ENCODE results near the gene BANP.

BANP gene

DNA sequence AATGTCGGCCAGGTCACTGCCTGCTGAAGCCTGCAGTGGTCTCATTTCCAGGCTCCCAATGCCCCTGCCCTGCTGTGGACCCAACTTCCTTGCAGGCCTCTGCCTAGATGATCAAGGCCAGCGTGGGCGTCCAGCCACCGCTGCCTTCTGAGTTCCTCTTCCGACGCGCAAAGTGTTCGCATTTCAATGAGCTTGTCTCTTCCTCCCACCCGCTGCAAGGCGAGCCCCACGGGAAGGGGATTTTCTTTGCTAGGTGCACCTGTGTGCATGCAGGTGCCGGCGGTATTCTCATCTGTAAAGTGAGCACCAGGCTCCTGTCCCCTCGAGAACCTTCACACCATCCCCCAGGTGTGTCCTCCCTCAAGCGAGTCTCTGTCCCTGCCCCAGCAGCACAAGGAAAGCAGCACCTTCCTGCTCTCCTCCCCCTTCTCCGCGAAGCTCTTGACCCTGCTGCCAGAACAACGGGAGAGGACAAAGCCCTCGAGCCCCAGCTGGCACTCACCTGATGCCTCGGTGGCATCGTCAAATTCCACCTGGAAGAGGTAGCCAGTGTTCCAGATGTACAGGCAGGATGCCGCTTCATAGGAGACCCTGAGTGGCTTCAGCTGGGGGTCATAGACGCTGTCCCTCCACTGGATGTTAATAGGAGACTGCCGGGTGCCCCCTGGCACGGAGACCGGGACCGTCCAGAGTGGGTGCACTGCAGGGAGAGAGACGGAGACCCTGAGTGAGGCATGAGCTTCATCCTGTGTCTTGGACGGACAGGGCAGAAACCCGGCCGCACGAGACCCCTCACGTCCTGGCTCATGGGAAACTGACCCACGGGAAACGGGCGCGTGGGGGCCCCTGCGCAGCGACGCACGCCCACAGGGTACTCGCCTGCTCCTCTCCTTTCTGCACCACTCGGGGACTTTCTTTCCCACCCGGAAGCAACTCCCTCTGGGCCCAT lies 24.7 kb upstream of the BANP start:
- no peak overlapping the region for H3K27ac ChIP-seq (ENCODE audit: low read depth, low read length, poor library complexity, severe bottlenecking)
- TF ChIP-seq, protein P1, sequence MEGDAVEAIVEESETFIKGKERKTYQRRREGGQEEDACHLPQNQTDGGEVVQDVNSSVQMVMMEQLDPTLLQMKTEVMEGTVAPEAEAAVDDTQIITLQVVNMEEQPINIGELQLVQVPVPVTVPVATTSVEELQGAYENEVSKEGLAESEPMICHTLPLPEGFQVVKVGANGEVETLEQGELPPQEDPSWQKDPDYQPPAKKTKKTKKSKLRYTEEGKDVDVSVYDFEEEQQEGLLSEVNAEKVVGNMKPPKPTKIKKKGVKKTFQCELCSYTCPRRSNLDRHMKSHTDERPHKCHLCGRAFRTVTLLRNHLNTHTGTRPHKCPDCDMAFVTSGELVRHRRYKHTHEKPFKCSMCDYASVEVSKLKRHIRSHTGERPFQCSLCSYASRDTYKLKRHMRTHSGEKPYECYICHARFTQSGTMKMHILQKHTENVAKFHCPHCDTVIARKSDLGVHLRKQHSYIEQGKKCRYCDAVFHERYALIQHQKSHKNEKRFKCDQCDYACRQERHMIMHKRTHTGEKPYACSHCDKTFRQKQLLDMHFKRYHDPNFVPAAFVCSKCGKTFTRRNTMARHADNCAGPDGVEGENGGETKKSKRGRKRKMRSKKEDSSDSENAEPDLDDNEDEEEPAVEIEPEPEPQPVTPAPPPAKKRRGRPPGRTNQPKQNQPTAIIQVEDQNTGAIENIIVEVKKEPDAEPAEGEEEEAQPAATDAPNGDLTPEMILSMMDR (IDR thresholded peaks at IDR 0.05; ENCODE audit: low read length), result no peak
- no peak for TF ChIP-seq EZH2 (IDR thresholded peaks at IDR 0.05; ENCODE audit: borderline replicate concordance, low read length)
- H3K79me2 ChIP-seq (ENCODE audit: insufficient read depth, low read length), result no peaks in the 10 kb centered on the region
- H2AFZ ChIP-seq (ENCODE audit: low read length), result no peak overlapping the region
- peaks cover 6% of the 10 kb centered on the region for H3K4me1 ChIP-seq (ENCODE audit: insufficient read depth, low read length, severe bottlenecking)
- no peak overlapping the region for H3K9ac ChIP-seq (ENCODE audit: low read length)
- H4K20me1 ChIP-seq (ENCODE audit: insufficient read depth, low read length), result no peaks in the 10 kb centered on the region
- H3K4me2 ChIP-seq (ENCODE audit: low read length), result no peak overlapping the region
- no peaks in the 10 kb centered on the region for H3F3A ChIP-seq (ENCODE audit: insufficient read depth, low read length)
- no peak overlapping the region for H3K4me3 ChIP-seq (ENCODE audit: low read depth, low read length, poor library complexity, severe bottlenecking)
- H3K27me3 ChIP-seq (ENCODE audit: insufficient read depth, low read length), result peaks cover 12% of the 10 kb centered on the region; the same call in 1 of the 2 replicates
- no peaks in the 10 kb centered on the region for H3K9me2 ChIP-seq (ENCODE audit: low read depth, low read length)
- no peaks in the 10 kb centered on the region for H3K36me3 ChIP-seq (ENCODE audit: insufficient read depth, low read length)
- H3K9me3 ChIP-seq (ENCODE audit: low read length), result no peaks in the 10 kb centered on the region

DNA sequence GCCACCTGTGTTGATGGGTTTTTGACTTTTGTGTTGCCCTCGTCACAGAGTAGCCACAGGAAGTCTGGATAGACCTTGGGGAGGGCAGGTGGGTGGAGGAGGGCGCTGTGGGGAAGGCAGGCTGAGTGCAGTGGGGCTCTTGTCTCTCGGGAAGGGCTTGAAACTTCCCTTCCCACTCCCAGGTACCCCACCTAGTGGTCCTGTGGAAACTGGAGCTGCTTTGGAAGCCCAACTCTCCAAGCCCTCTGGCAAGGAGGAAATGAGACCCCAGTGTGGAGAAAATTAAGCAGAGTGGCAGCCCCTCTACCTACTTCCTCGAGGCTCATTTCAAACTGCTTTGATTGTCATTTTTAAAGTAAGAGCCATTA lies 24.1 kb upstream of the BANP start:
- Histone ChIP-seq H4K20me1 (ENCODE audit: insufficient read depth, low read length) (no peaks in the 10 kb centered on the region), H3K4me2 (ENCODE audit: low read length) (no peak overlapping the region), H3K27me3 (ENCODE audit: insufficient read depth, low read length) (peaks cover 14% of the 10 kb centered on the region; the same call in 1 of the 2 replicates)

DNA sequence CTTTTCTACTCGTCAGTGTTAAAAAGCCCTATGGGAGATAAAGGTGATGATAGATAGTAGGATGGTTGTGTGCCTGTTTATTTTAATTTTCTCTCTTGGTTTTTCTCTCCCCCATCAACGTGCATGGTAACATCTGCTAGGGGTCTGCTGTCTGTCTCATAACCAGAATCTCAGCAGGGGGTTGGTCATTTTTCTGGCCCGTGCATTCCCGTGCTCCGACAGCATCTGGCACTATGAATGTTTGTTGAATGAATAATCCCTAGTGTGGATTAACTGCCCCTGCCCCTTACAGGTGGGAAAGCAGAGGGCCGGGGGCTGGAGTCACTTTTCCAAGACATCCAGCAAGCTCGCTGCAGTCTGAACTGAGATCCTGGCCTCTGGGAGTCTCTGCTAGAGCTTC lies 21.2 kb upstream of the BANP start:
- no peak overlapping the region for H3K4me3 ChIP-seq (ENCODE audit: low read depth, low read length, poor library complexity, severe bottlenecking)
- H2AFZ ChIP-seq (ENCODE audit: low read length), result no peak overlapping the region
- H3K4me1 ChIP-seq (ENCODE audit: insufficient read depth, low read length, severe bottlenecking), result no peaks in the 10 kb centered on the region
- H3F3A ChIP-seq (ENCODE audit: insufficient read depth, low read length), result no peaks in the 10 kb centered on the region
- no peak overlapping the region for H3K4me2 ChIP-seq (ENCODE audit: low read length)
- H3K9ac ChIP-seq (ENCODE audit: low read length), result no peak overlapping the region
- no peaks in the 10 kb centered on the region for H3K36me3 ChIP-seq (ENCODE audit: insufficient read depth, low read length)
- peaks cover 12% of the 10 kb centered on the region; the same call in 1 of the 2 replicates for H3K27me3 ChIP-seq (ENCODE audit: insufficient read depth, low read length)
- H3K27ac ChIP-seq (ENCODE audit: low read depth, low read length, poor library complexity, severe bottlenecking), result no peak overlapping the region
- no peaks in the 10 kb centered on the region for H3K9me2 ChIP-seq (ENCODE audit: low read depth, low read length)
- TF ChIP-seq, protein P1 (IDR thresholded peaks at IDR 0.05; ENCODE audit: low read length), result no peak
- no peak for TF ChIP-seq EZH2 (IDR thresholded peaks at IDR 0.05; ENCODE audit: borderline replicate concordance, low read length)
- no peaks in the 10 kb centered on the region for H3K9me3 ChIP-seq (ENCODE audit: low read length)
- H3K79me2 ChIP-seq (ENCODE audit: insufficient read depth, low read length), result no peaks in the 10 kb centered on the region
- no peaks in the 10 kb centered on the region for H4K20me1 ChIP-seq (ENCODE audit: insufficient read depth, low read length)

More for the DNA sequence above, 24.1 kb upstream of the BANP start:
- no peak overlapping the region for H3K27ac ChIP-seq (ENCODE audit: low read depth, low read length, poor library complexity, severe bottlenecking)
- H2AFZ ChIP-seq (ENCODE audit: low read length), result no peak overlapping the region
- no peak overlapping the region for H3K4me3 ChIP-seq (ENCODE audit: low read depth, low read length, poor library complexity, severe bottlenecking)
- no peaks in the 10 kb centered on the region for H3K9me3 ChIP-seq (ENCODE audit: low read length)
- no peaks in the 10 kb centered on the region for H3K9me2 ChIP-seq (ENCODE audit: low read depth, low read length)
- no peaks in the 10 kb centered on the region for H3K36me3 ChIP-seq (ENCODE audit: insufficient read depth, low read length)
- no peak overlapping the region for H3K9ac ChIP-seq (ENCODE audit: low read length)
- H3F3A ChIP-seq (ENCODE audit: insufficient read depth, low read length), result no peaks in the 10 kb centered on the region
- no peaks in the 10 kb centered on the region for H3K79me2 ChIP-seq (ENCODE audit: insufficient read depth, low read length)
- TF ChIP-seq, protein P1 (IDR thresholded peaks at IDR 0.05; ENCODE audit: low read length), result no peak
- TF ChIP-seq EZH2 (IDR thresholded peaks at IDR 0.05; ENCODE audit: borderline replicate concordance, low read length), result no peak
- peaks cover 6% of the 10 kb centered on the region for H3K4me1 ChIP-seq (ENCODE audit: insufficient read depth, low read length, severe bottlenecking)

Measured in OCI-LY1 (cell line).